Testis (tissue), 3 donors: ENCODE results near the gene MOB3B. TPM values are rescaled to one million over a fixed set of nuclear protein-coding genes. Genes with fewer than 3 reads are reported as not detected.
A peak's percentile ranks its signal among the peaks of the same experiment; 100 is the strongest.

Experiments used
- DNase-seq: peaks from one replicate; pipeline ENCODE4 v3.0.0-alpha.2; 2019
- H3K27ac ChIP-seq, 2 donors: fragments of 200-600 bp; sonication (generic); one replicate each; pipeline ENCODE4 v1.5.1; 2019
- H3K27me3 ChIP-seq: fragments of 200-600 bp; sonication (generic); one replicate; pipeline ENCODE4 v1.5.1; 2019
- H3K36me3 ChIP-seq: fragments of 200-600 bp; sonication (generic); one replicate; pipeline ENCODE4 v1.5.1; 2017; ENCODE audit warnings: low read depth; ENCODE audit errors: missing control alignments
- H3K4me1 ChIP-seq: fragments of 200-600 bp; sonication (generic); one replicate; pipeline ENCODE4 v1.5.1; 2019
- H3K4me3 ChIP-seq, 2 donors: fragments of 200-600 bp; sonication (generic); one replicate each; pipeline ENCODE4 v1.5.1; 2017 to 2019
- H3K9me3 ChIP-seq: fragments of 200-600 bp; sonication (generic); one replicate; pipeline ENCODE4 v1.5.1; 2017
- POLR2A ChIP-seq: fragments of 450-650 bp; IDR thresholded peaks from one replicate; pipeline ENCODE4 v1.6.1; 2017; ENCODE audit warnings: antibody characterized with exemption, mild to moderate bottlenecking, moderate library complexity
- WGBS, 2 donors: methylation state at CpG; one replicate each; pipeline ENCODE4 v1.1.5; 2018; 5-methylcytosine and 5-hydroxymethylcytosine counted together
- intact Hi-C: fragments of 100-400 bp; cut with DNase I; formaldehyde crosslinking; loops from one replicate; pipeline ENCODE4 v1.15.1; 2023; ENCODE audit warnings: low total_unique reads
- polyA plus RNA-seq: library from polyadenylated mRNA; stranded (reverse); fragments of 350-450 nt; fragmentation: Illumina TruSeq; extraction: RNeasy Lipid Tissue Mini Kit (QIAGEN cat#74804); gene quantifications from one replicate; pipeline ENCODE4 v1.2.3, GENCODE V29; 2014; ENCODE audit warnings: low read depth, low replicate concordance; ENCODE audit not compliant: insufficient read depth
- total RNA-seq, 2 donors: library from RNA; depleted of rRNA; stranded (reverse); fragments of >200 nt; gene quantifications; one replicate each; pipeline ENCODE4 v1.2.3, GENCODE V29; 2016
- TF ChIP-seq, protein P1 (sequence below), 3 experiments: fragments of 450-650 bp in 2 of 3; fragments of 200-600 bp in 1 of 3; sonication (generic) in 1 of 3; IDR thresholded peaks; one replicate each; pipeline ENCODE4 v1.5.1; 2016 to 2019; ENCODE audit warnings: antibody characterized with exemption in 3 of 3, mild to moderate bottlenecking in 2 of 3, moderate library complexity in 1 of 3

MOB3B gene
- total and polyA plus RNA-seq, 3 donors from 2014 or later, result 9.1 to 23.2 (median 17.5) TPM

DNA sequence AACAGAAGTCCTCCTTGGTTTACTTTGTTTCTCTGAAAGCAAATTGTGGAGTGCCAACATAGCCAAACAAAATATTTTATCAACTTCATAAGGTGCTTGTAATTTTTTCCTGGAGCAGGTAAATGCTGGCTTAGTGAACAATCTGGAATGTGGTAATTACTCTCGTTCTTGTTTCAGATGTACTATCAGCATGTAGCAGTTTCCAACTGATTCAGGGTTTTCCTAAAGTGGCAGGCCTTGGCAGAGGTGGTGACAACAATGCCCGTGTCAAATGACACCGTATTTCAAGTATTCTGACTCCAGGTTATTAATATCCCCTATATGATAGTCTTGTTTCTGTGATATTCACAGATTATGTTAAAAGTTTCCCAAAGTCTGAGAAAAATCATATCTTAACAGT, 42.4 kb upstream of the MOB3B start:
- H3K9me3 ChIP-seq, result no peaks in the 10 kb centered on the region
- H3K36me3 ChIP-seq, result no peaks in the 10 kb centered on the region
- peaks cover 16% of the 10 kb centered on the region for H3K4me1 ChIP-seq
- TF ChIP-seq, protein P1, sequence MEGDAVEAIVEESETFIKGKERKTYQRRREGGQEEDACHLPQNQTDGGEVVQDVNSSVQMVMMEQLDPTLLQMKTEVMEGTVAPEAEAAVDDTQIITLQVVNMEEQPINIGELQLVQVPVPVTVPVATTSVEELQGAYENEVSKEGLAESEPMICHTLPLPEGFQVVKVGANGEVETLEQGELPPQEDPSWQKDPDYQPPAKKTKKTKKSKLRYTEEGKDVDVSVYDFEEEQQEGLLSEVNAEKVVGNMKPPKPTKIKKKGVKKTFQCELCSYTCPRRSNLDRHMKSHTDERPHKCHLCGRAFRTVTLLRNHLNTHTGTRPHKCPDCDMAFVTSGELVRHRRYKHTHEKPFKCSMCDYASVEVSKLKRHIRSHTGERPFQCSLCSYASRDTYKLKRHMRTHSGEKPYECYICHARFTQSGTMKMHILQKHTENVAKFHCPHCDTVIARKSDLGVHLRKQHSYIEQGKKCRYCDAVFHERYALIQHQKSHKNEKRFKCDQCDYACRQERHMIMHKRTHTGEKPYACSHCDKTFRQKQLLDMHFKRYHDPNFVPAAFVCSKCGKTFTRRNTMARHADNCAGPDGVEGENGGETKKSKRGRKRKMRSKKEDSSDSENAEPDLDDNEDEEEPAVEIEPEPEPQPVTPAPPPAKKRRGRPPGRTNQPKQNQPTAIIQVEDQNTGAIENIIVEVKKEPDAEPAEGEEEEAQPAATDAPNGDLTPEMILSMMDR (IDR thresholded peaks at IDR 0.05), result no peak
- TF ChIP-seq POLR2A, result no peak
- peak overlapping the region; percentile 98 to 99 for H3K27ac ChIP-seq
- WGBS, 2 donors, result 37 to 39% methylated on average over 3 of the region's 3 CpGs
- intact Hi-C loops, result no loop called here
- H3K27me3 ChIP-seq, result no peaks in the 10 kb centered on the region
- peak overlapping the region; percentile 83 to 90 for H3K4me3 ChIP-seq
- DNase-seq, result no peak

DNA sequence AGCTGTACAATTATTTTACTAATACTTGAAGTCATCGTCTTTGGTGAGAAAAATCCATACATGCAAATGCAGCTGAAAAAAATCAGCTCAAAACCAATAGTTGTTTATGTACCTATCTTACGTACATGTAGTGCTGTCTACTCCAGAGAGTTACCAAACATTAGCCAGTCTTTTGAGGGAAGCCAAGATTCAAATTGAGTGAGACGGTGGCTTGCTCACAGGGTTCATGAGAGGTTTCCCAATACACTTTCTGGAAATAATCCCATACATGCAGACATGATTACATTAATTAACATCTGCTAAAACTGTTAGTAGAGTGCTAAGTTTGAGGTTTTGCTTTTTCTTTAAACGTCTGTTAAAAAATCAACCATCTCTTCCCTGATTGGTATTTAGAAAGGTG, 41.4 kb upstream of the MOB3B start:
- no peak for TF ChIP-seq POLR2A
- TF ChIP-seq, protein P1 (IDR thresholded peaks at IDR 0.05), result no peak
- Histone ChIP-seq H3K9me3 (no peaks in the 10 kb centered on the region), H3K27me3 (no peaks in the 10 kb centered on the region), H3K4me3 (no peak overlapping the region), H3K36me3 (no peaks in the 10 kb centered on the region), H3K4me1 (peaks cover 16% of the 10 kb centered on the region), H3K27ac (peak overlapping the region in 1 of 2 donors; percentile 98)
- WGBS, 2 donors, result 72 to 86% methylated on average over 4 of the region's 4 CpGs
- no peak for DNase-seq
- intact Hi-C loops, result no loop called here

DNA sequence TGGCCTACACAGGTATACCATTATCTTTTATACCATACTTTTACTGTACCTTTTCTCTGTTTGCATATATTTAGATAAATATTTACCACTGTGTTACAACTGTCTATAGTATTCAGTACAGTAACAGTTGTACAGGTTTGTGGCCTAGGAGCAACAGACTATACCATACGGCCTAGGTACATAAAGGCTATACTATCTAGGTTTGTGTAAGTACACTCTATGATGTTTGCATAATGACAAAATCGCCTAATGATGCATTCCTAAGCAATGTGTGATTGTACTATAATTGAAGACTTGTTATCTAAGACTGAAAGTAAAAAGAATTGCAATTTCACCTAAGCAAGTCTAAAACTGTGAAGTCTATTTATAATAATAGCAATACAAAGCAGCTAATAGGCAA, 39.8 kb upstream of the MOB3B start:
- Histone ChIP-seq H3K9me3 (no peaks in the 10 kb centered on the region), H3K4me3 (no peak overlapping the region), H3K4me1 (peaks cover 16% of the 10 kb centered on the region), H3K27ac (no peak overlapping the region), H3K36me3 (no peaks in the 10 kb centered on the region), H3K27me3 (no peaks in the 10 kb centered on the region)
- intact Hi-C loops, result no loop called here
- TF ChIP-seq, protein P1 (IDR thresholded peaks at IDR 0.05), result no peak
- no peak for TF ChIP-seq POLR2A
- WGBS, 2 donors, result 69 to 89% methylated on average over 2 of the region's 2 CpGs
- DNase-seq, result no peak

DNA sequence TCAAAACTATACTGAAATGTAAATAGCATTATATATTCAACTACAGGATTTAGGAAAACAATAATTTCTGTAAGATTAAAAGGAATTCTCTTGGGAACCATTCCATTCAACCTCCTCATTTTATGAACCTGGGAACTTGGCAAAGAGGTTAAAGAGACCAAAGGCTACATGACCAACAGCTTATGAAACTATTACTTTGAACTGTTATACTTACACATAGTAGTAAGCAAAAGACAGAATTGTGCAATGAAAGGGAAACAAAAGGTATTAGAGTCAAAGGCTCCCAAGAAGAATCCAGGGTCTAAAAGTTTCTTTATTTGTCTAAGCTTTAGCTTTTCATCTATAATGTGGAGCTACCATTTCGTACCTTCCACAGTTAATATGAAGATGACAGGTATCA, 36.5 kb upstream of the MOB3B start:
- H3K27me3 ChIP-seq, result no peaks in the 10 kb centered on the region
- no peak overlapping the region for H3K27ac ChIP-seq
- H3K4me3 ChIP-seq, result no peak overlapping the region
- TF ChIP-seq, protein P1 (IDR thresholded peaks at IDR 0.05), result no peak
- TF ChIP-seq POLR2A, result no peak
- WGBS, 2 donors, result 88 to 93% methylated on average over 1 of the region's 1 CpG
- intact Hi-C loops, result no loop called here
- DNase-seq, result no peak
- H3K4me1 ChIP-seq, result peaks cover 2% of the 10 kb centered on the region
- H3K9me3 ChIP-seq, result no peaks in the 10 kb centered on the region
- H3K36me3 ChIP-seq, result no peaks in the 10 kb centered on the region

DNA sequence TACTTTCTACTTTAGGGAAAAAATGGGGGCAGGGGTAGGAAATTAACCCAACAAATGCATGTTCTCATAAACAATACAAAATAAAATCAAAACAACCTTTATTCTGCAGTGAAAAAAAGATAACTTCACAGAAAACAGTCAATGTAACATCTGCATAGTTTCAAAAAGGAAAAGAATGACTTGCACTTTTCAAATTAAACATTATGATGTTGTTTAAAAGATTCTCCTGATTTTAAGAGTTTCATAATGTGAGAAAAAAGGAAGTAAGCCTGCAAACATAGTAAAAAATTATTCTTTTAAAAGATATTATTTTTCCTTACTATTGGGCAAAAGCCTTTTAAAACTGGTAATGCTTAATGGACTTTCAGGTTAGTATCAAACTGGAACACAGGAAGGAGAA, 36.1 kb upstream of the MOB3B start:
- Histone ChIP-seq H3K4me1 (no peaks in the 10 kb centered on the region), H3K36me3 (no peaks in the 10 kb centered on the region), H3K27me3 (no peaks in the 10 kb centered on the region), H3K9me3 (no peaks in the 10 kb centered on the region), H3K4me3 (no peak overlapping the region), H3K27ac (no peak overlapping the region)
- intact Hi-C loops, result no loop called here
- DNase-seq, result no peak
- no peak for TF ChIP-seq POLR2A
- TF ChIP-seq, protein P1 (IDR thresholded peaks at IDR 0.05), result no peak
